Measurements from ENCODE around the gene MSH2. TPM values are rescaled to one million over a fixed set of nuclear protein-coding genes. Genes with fewer than 3 reads are reported as not detected.
A peak's percentile ranks its signal among the peaks of the same experiment; 100 is the strongest.

The MSH2 gene
- total and polyA plus RNA-seq, 2 donors from 2014 or later, result 7.2 to 17.0 TPM

DNA sequence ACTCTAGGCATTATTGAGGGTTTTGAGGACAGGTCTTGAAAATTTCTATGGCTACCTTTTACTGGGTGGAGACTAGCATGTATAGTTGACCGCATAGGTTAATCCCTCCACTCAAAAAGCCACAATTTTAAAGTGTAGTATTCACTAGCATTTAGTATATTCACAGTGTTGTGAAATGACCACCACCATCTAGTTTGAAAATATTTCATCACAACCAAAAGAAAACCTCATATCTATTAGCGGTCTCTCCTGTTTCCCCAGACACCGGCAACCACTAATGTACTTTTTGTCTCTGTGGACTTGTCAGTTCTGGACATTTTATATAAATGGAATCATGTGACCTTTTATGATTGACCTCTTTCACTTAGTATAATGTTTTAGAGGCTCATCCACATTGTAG, 53.9 kb downstream of the MSH2 start:
- Histone ChIP-seq H3K27me3 (ENCODE audit: control insufficient read depth, insufficient read depth, low read length) (no peaks in the 10 kb centered on the region), H3K4me1 (ENCODE audit: control insufficient read depth in 2 of 3, insufficient read depth in 2 of 3, low read depth in 1 of 3, low read length in 3 of 3) (no peaks in the 10 kb centered on the region), H3K9me3 (ENCODE audit: control insufficient read depth in 2 of 3, insufficient read depth in 1 of 3, low read length in 3 of 3) (no peaks in the 10 kb centered on the region), H3K27ac (ENCODE audit: low read depth in 2 of 2, low read length in 2 of 2) (no peak overlapping the region), H3K9ac (ENCODE audit: low read length in 3 of 3) (no peak overlapping the region), H3K4me3 (ENCODE audit: low read length in 3 of 3) (no peak overlapping the region), H3K36me3 (ENCODE audit: control insufficient read depth in 2 of 3, insufficient read depth in 3 of 3, low read length in 3 of 3) (no peaks in the 10 kb centered on the region)
- TF ChIP-seq, protein P1, sequence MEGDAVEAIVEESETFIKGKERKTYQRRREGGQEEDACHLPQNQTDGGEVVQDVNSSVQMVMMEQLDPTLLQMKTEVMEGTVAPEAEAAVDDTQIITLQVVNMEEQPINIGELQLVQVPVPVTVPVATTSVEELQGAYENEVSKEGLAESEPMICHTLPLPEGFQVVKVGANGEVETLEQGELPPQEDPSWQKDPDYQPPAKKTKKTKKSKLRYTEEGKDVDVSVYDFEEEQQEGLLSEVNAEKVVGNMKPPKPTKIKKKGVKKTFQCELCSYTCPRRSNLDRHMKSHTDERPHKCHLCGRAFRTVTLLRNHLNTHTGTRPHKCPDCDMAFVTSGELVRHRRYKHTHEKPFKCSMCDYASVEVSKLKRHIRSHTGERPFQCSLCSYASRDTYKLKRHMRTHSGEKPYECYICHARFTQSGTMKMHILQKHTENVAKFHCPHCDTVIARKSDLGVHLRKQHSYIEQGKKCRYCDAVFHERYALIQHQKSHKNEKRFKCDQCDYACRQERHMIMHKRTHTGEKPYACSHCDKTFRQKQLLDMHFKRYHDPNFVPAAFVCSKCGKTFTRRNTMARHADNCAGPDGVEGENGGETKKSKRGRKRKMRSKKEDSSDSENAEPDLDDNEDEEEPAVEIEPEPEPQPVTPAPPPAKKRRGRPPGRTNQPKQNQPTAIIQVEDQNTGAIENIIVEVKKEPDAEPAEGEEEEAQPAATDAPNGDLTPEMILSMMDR (IDR thresholded peaks at IDR 0.05; ENCODE audit: borderline replicate concordance, extremely low read depth, insufficient read depth), result no peak
- no peak for FAIRE-seq
- DNase-seq, result no peak
- intact Hi-C loops (cut with DNase I), result no loop called here

DNA sequence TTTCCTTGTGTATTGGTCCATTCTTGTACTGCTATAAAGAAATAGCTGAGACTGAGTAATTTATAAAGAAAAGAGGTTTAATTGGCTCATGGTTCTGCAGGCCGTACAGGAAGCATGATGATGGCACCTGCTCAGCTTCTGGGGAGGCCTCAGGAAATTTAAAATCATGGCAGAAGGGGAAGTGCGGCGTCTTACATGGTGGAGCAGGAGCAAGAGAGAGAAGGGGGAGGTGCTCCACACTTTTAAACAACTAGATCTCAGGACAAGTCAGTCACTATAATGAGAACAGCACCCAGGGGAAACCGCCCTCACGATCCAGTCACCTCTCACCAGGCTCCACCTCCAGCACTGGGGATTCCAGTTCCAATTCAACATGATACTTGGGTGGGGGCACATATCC, 54.3 kb downstream of the MSH2 start:
- Histone ChIP-seq H3K4me1 (ENCODE audit: control insufficient read depth in 2 of 3, insufficient read depth in 2 of 3, low read depth in 1 of 3, low read length in 3 of 3) (no peaks in the 10 kb centered on the region), H3K4me3 (ENCODE audit: low read length in 3 of 3) (no peak overlapping the region), H3K27me3 (ENCODE audit: control insufficient read depth, insufficient read depth, low read length) (no peaks in the 10 kb centered on the region), H3K36me3 (ENCODE audit: control insufficient read depth in 2 of 3, insufficient read depth in 3 of 3, low read length in 3 of 3) (no peaks in the 10 kb centered on the region), H3K9me3 (ENCODE audit: control insufficient read depth in 2 of 3, insufficient read depth in 1 of 3, low read length in 3 of 3) (no peaks in the 10 kb centered on the region), H3K27ac (ENCODE audit: low read depth in 2 of 2, low read length in 2 of 2) (no peak overlapping the region), H3K9ac (ENCODE audit: low read length in 3 of 3) (no peak overlapping the region)
- FAIRE-seq, result no peak
- intact Hi-C loops (cut with DNase I), result no loop called here
- TF ChIP-seq, protein P1 (IDR thresholded peaks at IDR 0.05; ENCODE audit: borderline replicate concordance, extremely low read depth, insufficient read depth), result no peak
- no peak for DNase-seq

DNA sequence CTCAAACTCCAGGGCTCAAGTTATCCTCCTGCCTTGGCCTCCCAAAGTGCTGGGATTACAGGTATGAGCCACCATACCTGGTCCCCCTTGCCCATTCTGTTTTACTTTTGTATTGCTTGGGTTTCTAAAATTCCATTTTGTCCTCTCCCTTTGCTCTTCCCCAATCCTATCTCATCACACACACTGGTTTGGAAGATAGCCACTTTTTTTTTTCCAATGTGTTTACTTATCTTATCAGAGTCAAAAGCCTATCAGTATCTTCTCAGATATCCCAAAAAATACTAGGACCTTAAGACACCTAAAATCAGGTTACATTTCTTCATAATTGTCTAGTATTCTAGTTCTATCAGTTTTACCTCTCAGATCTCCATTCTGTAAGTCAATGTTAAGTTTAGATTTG, 56.1 kb downstream of the MSH2 start:
- intact Hi-C loops (cut with DNase I), result no loop called here
- TF ChIP-seq, protein P1 (IDR thresholded peaks at IDR 0.05; ENCODE audit: borderline replicate concordance, extremely low read depth, insufficient read depth), result no peak
- H3K27ac ChIP-seq (ENCODE audit: low read depth in 2 of 2, low read length in 2 of 2), result no peak overlapping the region
- H3K9ac ChIP-seq (ENCODE audit: low read length in 3 of 3), result no peak overlapping the region
- no peaks in the 10 kb centered on the region for H3K9me3 ChIP-seq (ENCODE audit: control insufficient read depth in 2 of 3, insufficient read depth in 1 of 3, low read length in 3 of 3)
- no peaks in the 10 kb centered on the region for H3K4me1 ChIP-seq (ENCODE audit: control insufficient read depth in 2 of 3, insufficient read depth in 2 of 3, low read depth in 1 of 3, low read length in 3 of 3)
- peaks cover 0 to 13% (median 6%) of the 10 kb centered on the region in 3 donors for H3K36me3 ChIP-seq (ENCODE audit: control insufficient read depth in 2 of 3, insufficient read depth in 3 of 3, low read length in 3 of 3)
- DNase-seq (no peak), FAIRE-seq (no peak)
- H3K4me3 ChIP-seq (ENCODE audit: low read length in 3 of 3), result no peak overlapping the region
- no peaks in the 10 kb centered on the region for H3K27me3 ChIP-seq (ENCODE audit: control insufficient read depth, insufficient read depth, low read length)

DNA sequence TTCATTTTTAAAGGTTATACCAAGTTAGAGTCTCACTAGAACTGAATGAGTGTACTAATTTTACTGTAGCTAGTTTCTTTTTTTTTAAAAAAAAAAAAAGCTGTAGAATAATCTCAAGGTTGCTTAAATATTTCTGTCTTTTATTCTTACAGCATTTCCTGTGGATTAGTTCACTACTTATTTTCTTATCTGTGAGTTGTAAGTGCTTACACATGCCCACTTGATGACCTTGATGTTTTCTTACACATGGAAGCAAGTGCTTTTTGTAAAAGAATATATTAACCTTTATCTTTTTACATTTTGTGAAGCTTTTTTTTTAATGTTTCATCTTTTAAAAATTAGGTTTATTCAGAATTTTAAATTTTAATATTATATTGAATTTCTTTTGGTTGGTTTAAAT, 57.8 kb downstream of the MSH2 start:
- Histone ChIP-seq H3K9ac (ENCODE audit: low read length in 3 of 3) (no peak overlapping the region), H3K36me3 (ENCODE audit: control insufficient read depth in 2 of 3, insufficient read depth in 3 of 3, low read length in 3 of 3) (peaks cover 0 to 15% (median 13%) of the 10 kb centered on the region in 3 donors), H3K4me3 (ENCODE audit: low read length in 3 of 3) (no peak overlapping the region), H3K9me3 (ENCODE audit: control insufficient read depth in 2 of 3, insufficient read depth in 1 of 3, low read length in 3 of 3) (no peaks in the 10 kb centered on the region), H3K27me3 (ENCODE audit: control insufficient read depth, insufficient read depth, low read length) (no peaks in the 10 kb centered on the region), H3K27ac (ENCODE audit: low read depth in 2 of 2, low read length in 2 of 2) (no peak overlapping the region), H3K4me1 (ENCODE audit: control insufficient read depth in 2 of 3, insufficient read depth in 2 of 3, low read depth in 1 of 3, low read length in 3 of 3) (no peaks in the 10 kb centered on the region)
- peak; percentile 70 for FAIRE-seq
- DNase-seq, result no peak
- TF ChIP-seq, protein P1 (IDR thresholded peaks at IDR 0.05; ENCODE audit: borderline replicate concordance, extremely low read depth, insufficient read depth), result no peak
- intact Hi-C loops (cut with DNase I), result no loop called here
